Glomerular visceral epithelial cell (primary cell): ENCODE measurements around the gene LMOD2.

ENCODE experiments used
- DNase-seq: peaks from one replicate; pipeline ENCODE4 v3.0.0-alpha.2; 2016; ENCODE audit errors: extremely low spot score

The LMOD2 gene

GRCh38 chr7:123640583-123640982, 15.1 kb upstream of the LMOD2 start:
- no peak for DNase-seq

- DNase-seq: no peak
Observed at GRCh38 chr7:123641901-123642300, 13.8 kb upstream of the LMOD2 start.

- peak; percentile 41 for DNase-seq
Observed at GRCh38 chr7:123643495-123644441, 11.9 kb upstream of the LMOD2 start.

GRCh38 chr7:123645516-123645915, 10.2 kb upstream of the LMOD2 start:
- DNase-seq: no peak

- no peak for DNase-seq
Observed at GRCh38 chr7:123647106-123647730, 8.4 kb upstream of the LMOD2 start.

GRCh38 chr7:123649964-123650363, 5.7 kb upstream of the LMOD2 start:
- no peak for DNase-seq

- no peak for DNase-seq
Observed at GRCh38 chr7:123650595-123650994, 5.1 kb upstream of the LMOD2 start.

- DNase-seq: no peak
Observed at GRCh38 chr7:123652406-123652805, 3.3 kb upstream of the LMOD2 start.

- DNase-seq: no peak
Observed at GRCh38 chr7:123653162-123653561, 2.5 kb upstream of the LMOD2 start.

GRCh38 chr7:123656544-123657303, 1.1 kb downstream of the LMOD2 start:
- DNase-seq: no peak

GRCh38 chr7:123657304-123657685, 1.6 kb downstream of the LMOD2 start:
- no peak for DNase-seq

- DNase-seq: no peak
Observed at GRCh38 chr7:123658023-123658422, 2.4 kb downstream of the LMOD2 start.

- no peak for DNase-seq
Observed at GRCh38 chr7:123660514-123661354, 5.1 kb downstream of the LMOD2 start.

GRCh38 chr7:123661765-123662164, 6.1 kb downstream of the LMOD2 start:
- no peak for DNase-seq

GRCh38 chr7:123662293-123662692, 6.6 kb downstream of the LMOD2 start:
- DNase-seq: no peak

GRCh38 chr7:123662755-123663154, 7.1 kb downstream of the LMOD2 start:
- DNase-seq: no peak

- DNase-seq: no peak
Observed at GRCh38 chr7:123663200-123663599, 7.5 kb downstream of the LMOD2 start.

GRCh38 chr7:123665157-123665556, 9.5 kb downstream of the LMOD2 start:
- DNase-seq: no peak

- no peak for DNase-seq
Observed at GRCh38 chr7:123665896-123666295, 10.2 kb downstream of the LMOD2 start.

GRCh38 chr7:123666492-123666891, 10.8 kb downstream of the LMOD2 start:
- no peak for DNase-seq

- no peak for DNase-seq
Observed at GRCh38 chr7:123669485-123669884, 13.8 kb downstream of the LMOD2 start.
